Neural progenitor cell (in vitro differentiated cells): ENCODE measurements around the gene ZDHHC17.

Experiments used
- EZH2 ChIP-seq: fragments of 200-600 bp; sonication (generic); IDR thresholded peaks from 2 replicates; pipeline ENCODE4 v1.6.1; 2017; ENCODE audit warnings: antibody characterized with exemption, mild to moderate bottlenecking, moderate library complexity
- EZH2phosphoT487 ChIP-seq: fragments of 200-600 bp; sonication (generic); IDR thresholded peaks from 2 replicates; pipeline ENCODE4 v1.6.1; 2017; ENCODE audit warnings: antibody characterized with exemption
- TF ChIP-seq, protein P1 (sequence below): fragments of 200-600 bp; sonication (generic); IDR thresholded peaks from 2 replicates; pipeline ENCODE4 v1.5.1; 2017; ENCODE audit warnings: antibody characterized with exemption, mild to moderate bottlenecking

DNA sequence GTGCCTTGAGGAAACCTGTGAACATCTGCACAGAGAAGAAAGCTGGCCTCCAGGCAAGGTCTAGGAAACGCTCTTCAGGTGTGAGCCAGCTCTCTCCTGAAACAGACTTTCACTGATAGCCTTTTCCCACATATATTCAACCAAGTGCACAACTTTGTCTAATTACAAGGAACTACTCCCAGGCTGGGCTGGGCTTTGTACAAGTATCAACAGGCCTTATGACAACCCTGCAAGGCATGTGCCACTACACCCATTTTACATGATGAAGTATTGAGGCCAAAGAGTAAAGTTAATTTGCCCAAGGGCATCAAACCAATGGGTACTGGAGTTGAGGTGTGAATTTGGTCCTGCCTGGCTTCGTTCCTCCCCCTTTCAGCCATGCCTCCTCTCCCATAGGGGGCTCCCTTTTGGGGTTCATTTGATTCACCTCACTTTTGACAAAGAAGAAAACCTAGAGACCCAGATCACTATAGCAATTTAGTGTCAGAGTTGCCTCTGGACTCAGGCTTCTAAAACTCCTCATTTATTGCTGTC lies 112.8 kb downstream of the ZDHHC17 start:
- TF ChIP-seq, protein P1, sequence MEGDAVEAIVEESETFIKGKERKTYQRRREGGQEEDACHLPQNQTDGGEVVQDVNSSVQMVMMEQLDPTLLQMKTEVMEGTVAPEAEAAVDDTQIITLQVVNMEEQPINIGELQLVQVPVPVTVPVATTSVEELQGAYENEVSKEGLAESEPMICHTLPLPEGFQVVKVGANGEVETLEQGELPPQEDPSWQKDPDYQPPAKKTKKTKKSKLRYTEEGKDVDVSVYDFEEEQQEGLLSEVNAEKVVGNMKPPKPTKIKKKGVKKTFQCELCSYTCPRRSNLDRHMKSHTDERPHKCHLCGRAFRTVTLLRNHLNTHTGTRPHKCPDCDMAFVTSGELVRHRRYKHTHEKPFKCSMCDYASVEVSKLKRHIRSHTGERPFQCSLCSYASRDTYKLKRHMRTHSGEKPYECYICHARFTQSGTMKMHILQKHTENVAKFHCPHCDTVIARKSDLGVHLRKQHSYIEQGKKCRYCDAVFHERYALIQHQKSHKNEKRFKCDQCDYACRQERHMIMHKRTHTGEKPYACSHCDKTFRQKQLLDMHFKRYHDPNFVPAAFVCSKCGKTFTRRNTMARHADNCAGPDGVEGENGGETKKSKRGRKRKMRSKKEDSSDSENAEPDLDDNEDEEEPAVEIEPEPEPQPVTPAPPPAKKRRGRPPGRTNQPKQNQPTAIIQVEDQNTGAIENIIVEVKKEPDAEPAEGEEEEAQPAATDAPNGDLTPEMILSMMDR = peak; percentile 10
- no peak for TF ChIP-seq EZH2
- TF ChIP-seq EZH2phosphoT487 = no peak
